ENCODE measurements around the gene TNS1.

Gene TNS1

GRCh38 chr2:217842017-217842416 is 160.8 kb downstream of the TNS1 start:
- Histone ChIP-seq H3K27me3 (ENCODE audit: insufficient read depth, poor library complexity, severe bottlenecking) (no peaks in the 10 kb centered on the region), H3K27ac (replicated peaks) (no peak overlapping the region), H3K4me3 (replicated peaks; ENCODE audit: insufficient read depth, low read length) (no peak overlapping the region)
- TF ChIP-seq CTCF (IDR thresholded peaks at IDR 0.05; ENCODE audit: insufficient read depth, low read length), result no peak
- no peak for DNase-seq (ENCODE audit: low read depth in 1 of 2, low spot score in 1 of 2)

- TF ChIP-seq POLR2AphosphoS5 (IDR thresholded peaks at IDR 0.05; ENCODE audit: low read depth) (no peak), CTCF (IDR thresholded peaks at IDR 0.05; ENCODE audit: insufficient read depth, low read length) (no peak), SPI1 (IDR thresholded peaks at IDR 0.05; ENCODE audit: borderline replicate concordance, low read depth) (no peak), GABPA (IDR thresholded peaks at IDR 0.05; ENCODE audit: low read depth) (no peak), REST (IDR thresholded peaks at IDR 0.05; ENCODE audit: insufficient replicate concordance, low read depth) (no peak)
- no peak for DNase-seq (ENCODE audit: low read depth in 1 of 2, low spot score in 1 of 2)
- Histone ChIP-seq H3K4me3 (replicated peaks; ENCODE audit: insufficient read depth, low read length) (no peak overlapping the region), H3K27me3 (ENCODE audit: insufficient read depth, poor library complexity, severe bottlenecking) (no peaks in the 10 kb centered on the region), H3K27ac (replicated peaks) (no peak overlapping the region)
Observed at GRCh38 chr2:217840522-217840921, 162.3 kb downstream of the TNS1 start.

GRCh38 chr2:217839750-217840107 is 163.1 kb downstream of the TNS1 start:
- Histone ChIP-seq H3K4me3 (replicated peaks; ENCODE audit: insufficient read depth, low read length) (no peak overlapping the region), H3K27me3 (ENCODE audit: insufficient read depth, poor library complexity, severe bottlenecking) (no peaks in the 10 kb centered on the region), H3K27ac (replicated peaks) (no peak overlapping the region)
- no peak for DNase-seq (ENCODE audit: low read depth in 1 of 2, low spot score in 1 of 2)
- TF ChIP-seq CTCF (IDR thresholded peaks at IDR 0.05; ENCODE audit: insufficient read depth, low read length), result no peak

GRCh38 chr2:217839073-217839749 is 163.6 kb downstream of the TNS1 start:
- no peak for TF ChIP-seq POLR2AphosphoS5 (IDR thresholded peaks at IDR 0.05; ENCODE audit: low read depth)
- TF ChIP-seq GABPA (IDR thresholded peaks at IDR 0.05; ENCODE audit: low read depth), result no peak
- TF ChIP-seq REST (IDR thresholded peaks at IDR 0.05; ENCODE audit: insufficient replicate concordance, low read depth), result no peak
- TF ChIP-seq CTCF (IDR thresholded peaks at IDR 0.05; ENCODE audit: insufficient read depth, low read length), result no peak
- no peak for TF ChIP-seq SPI1 (IDR thresholded peaks at IDR 0.05; ENCODE audit: borderline replicate concordance, low read depth)
- Histone ChIP-seq H3K27me3 (ENCODE audit: insufficient read depth, poor library complexity, severe bottlenecking) (no peaks in the 10 kb centered on the region), H3K4me3 (replicated peaks; ENCODE audit: insufficient read depth, low read length) (no peak overlapping the region), H3K27ac (replicated peaks) (no peak overlapping the region)
- no peak for DNase-seq (ENCODE audit: low read depth in 1 of 2, low spot score in 1 of 2)
